HepG2 (cell line): ENCODE data around the gene ANKRD27. TPM values are rescaled to one million over a fixed set of nuclear protein-coding genes. Genes with fewer than 3 reads are reported as not detected.

Experiments
- ATAC-seq: fragments of 200-7000 bp; cut with Tn5 transposase; 3 replicates; pipeline ENCODE4 v1.9.1; 2020; ENCODE audit warnings: mild to moderate bottlenecking, moderate library complexity
- BruUV-seq: library from RNA; stranded (reverse); fragments of 400-500 nt; replicated peaks from 2 replicates; lab custom pipeline; 2021; lab: Mats Ljungman, UMichigan
- CTCF ChIA-PET: fragments of 300-600 bp; formaldehyde crosslinking; extraction: SDS; loops from one replicate; lab custom pipeline; 2021; ENCODE audit warnings: low total read pairs, inconsistent platforms, low intra/inter-chr PET ratio; lab: Yijun Ruan, JAX
- POLR2A ChIA-PET: fragments of 350-600 bp; sonication (Branson Sonifier 250); formaldehyde crosslinking; loops from one replicate; lab custom pipeline; 2020; ENCODE audit warnings: antibody characterized with exemption, inconsistent platforms; lab: Yijun Ruan, JAX
- DNase-seq: peaks from one replicate; pipeline ENCODE4 v3.0.0-alpha.2; 2015; ENCODE audit warnings: low spot score
- FAIRE-seq: peaks from 3 replicates; lab custom pipeline; 2011; peaks lifted over from hg19 to GRCh38; lab: Jason Lieb, UNC
- H2AFZ ChIP-seq: one replicate; pipeline ENCODE4 v1.6.1; 2011; ENCODE audit warnings: low read length, inconsistent platforms
- H3K27ac ChIP-seq: fragments of 300-600 bp; 3 replicates; pipeline ENCODE4 v1.8.0; 2011; ENCODE audit warnings: mixed run types, mild to moderate bottlenecking, mixed read lengths, low read length, inconsistent platforms; ENCODE audit not compliant: insufficient read depth; ENCODE audit errors: extremely low read length
- H3K27me3 ChIP-seq, 2 experiments: fragments of 200-600 bp in 1 of 2; 2 replicates in 1 of 2; 3 replicates in 1 of 2; pipeline versions ENCODE4 v1.6.0 to v1.8.0; 2011; ENCODE audit warnings: low read length in 2 of 2, mild to moderate bottlenecking in 2 of 2, moderate library complexity in 2 of 2, inconsistent platforms in 1 of 2; ENCODE audit not compliant: insufficient read depth in 2 of 2, control insufficient read depth in 1 of 2
- H3K36me3 ChIP-seq, 2 experiments: fragments of 200-600 bp in 1 of 2; replicated peaks in 1 of 2; 2 replicates in 1 of 2; 3 replicates in 1 of 2; pipeline versions ENCODE4 v1.5.1 to v1.8.0; 2011; ENCODE audit warnings: low read length in 2 of 2, inconsistent platforms in 1 of 2; ENCODE audit not compliant: insufficient read depth in 2 of 2, control insufficient read depth in 1 of 2
- H3K4me1 ChIP-seq: 2 replicates; pipeline ENCODE4 v1.5.1; 2012; ENCODE audit warnings: low read length, inconsistent platforms; ENCODE audit not compliant: insufficient read depth
- H3K4me2 ChIP-seq: 2 replicates; pipeline ENCODE4 v1.6.0; 2011; ENCODE audit warnings: low read depth, low read length, inconsistent platforms
- H3K4me3 ChIP-seq, 3 experiments: fragments of 200-600 bp in 1 of 3; sonication (generic), shearing (Covaris generic) in 1 of 3; replicated peaks in 1 of 3; 2 replicates each; pipeline ENCODE4 v1.5.1; 2011 to 2016; ENCODE audit warnings: low read length in 3 of 3, inconsistent platforms in 2 of 3, low read depth in 2 of 3, mild to moderate bottlenecking in 2 of 3, control low read depth in 1 of 3, mixed read lengths in 1 of 3; ENCODE audit not compliant: insufficient read depth in 1 of 3
- H3K79me2 ChIP-seq: one replicate; pipeline ENCODE4 v1.6.1; 2011; ENCODE audit warnings: low read length, inconsistent platforms; ENCODE audit not compliant: insufficient read depth
- H3K9ac ChIP-seq: 2 replicates; pipeline ENCODE4 v1.6.0; 2011; ENCODE audit warnings: mild to moderate bottlenecking, low read depth, low read length, inconsistent platforms; ENCODE audit not compliant: insufficient read depth
- H3K9me3 ChIP-seq: 2 replicates; pipeline ENCODE4 v1.5.1; 2012; ENCODE audit warnings: mild to moderate bottlenecking, low read length
- H4K20me1 ChIP-seq: 2 replicates; pipeline ENCODE4 v1.6.0; 2011; ENCODE audit warnings: inconsistent platforms, mild to moderate bottlenecking, low read length, moderate library complexity; ENCODE audit not compliant: insufficient read depth
- DR1 ChIP-seq: sonication (generic); formaldehyde crosslinking; IDR thresholded peaks from 2 replicates; pipeline ENCODE4 v1.8.0; 2021; ENCODE audit warnings: mild to moderate bottlenecking, missing genetic modification reagents, inconsistent platforms
- HDAC1 ChIP-seq: sonication (generic); formaldehyde crosslinking; IDR thresholded peaks from 2 replicates; pipeline ENCODE4 v1.5.1; 2020; ENCODE audit warnings: mild to moderate bottlenecking, missing genetic modification reagents
- IKZF1 ChIP-seq: fragments of 450-650 bp; IDR thresholded peaks from 2 replicates; pipeline ENCODE4 v1.7.1; 2016
- IRF9 ChIP-seq: sonication (generic); formaldehyde crosslinking; IDR thresholded peaks from 2 replicates; pipeline ENCODE4 v1.8.0; 2022; ENCODE audit warnings: missing genetic modification reagents, mild to moderate bottlenecking, borderline replicate concordance
- NFE2 ChIP-seq: sonication (generic); formaldehyde crosslinking; IDR thresholded peaks from 2 replicates; pipeline ENCODE4 v1.4.0; 2020; ENCODE audit warnings: missing genetic modification reagents
- PRDM15 ChIP-seq: sonication (generic); formaldehyde crosslinking; IDR thresholded peaks from 2 replicates; pipeline ENCODE4 v1.4.0; 2020; ENCODE audit warnings: missing genetic modification reagents
- SALL1 ChIP-seq: sonication (generic); formaldehyde crosslinking; IDR thresholded peaks from 2 replicates; pipeline ENCODE4 v1.8.0; 2022; ENCODE audit warnings: mild to moderate bottlenecking, missing genetic modification reagents
- TFDP2 ChIP-seq: sonication (generic); formaldehyde crosslinking; IDR thresholded peaks from 2 replicates; pipeline ENCODE4 v1.4.0; 2020; ENCODE audit warnings: missing genetic modification reagents
- TGIF2 ChIP-seq: IDR thresholded peaks from 2 replicates; pipeline ENCODE4 v1.6.1; 2016; ENCODE audit warnings: control low read depth, missing compliant biosample characterization
- ZBTB2 ChIP-seq: sonication (generic); formaldehyde crosslinking; IDR thresholded peaks from 2 replicates; pipeline ENCODE4 v1.8.0; 2022; ENCODE audit warnings: low read depth, missing genetic modification reagents
- ZNF605 ChIP-seq: sonication (generic); formaldehyde crosslinking; IDR thresholded peaks from 2 replicates; pipeline ENCODE4 v1.8.0; 2022; ENCODE audit warnings: mild to moderate bottlenecking, missing genetic modification reagents
- WGBS: methylation state at CpG from one replicate; pipeline ENCODE4 v1.1.6; 2017; ENCODE audit warnings: low lambda C conversion rate; 5-methylcytosine and 5-hydroxymethylcytosine counted together
- in situ Hi-C: cut with HindIII; loops from 2 replicates; pipeline ENCODE4 v1.10.0; 2017; ENCODE audit warnings: low pct_unique_long_range_greater_than_20kb; ENCODE audit not compliant: extremely low pct_ligation_motif_present
- intact Hi-C: fragments of 100-400 bp; cut with micrococcal nuclease; formaldehyde crosslinking; loops from one replicate; pipeline ENCODE4 v1.10.0; 2022; ENCODE audit not compliant: unreplicated experiment
- polyA plus RNA-seq, 8 experiments: library from polyadenylated mRNA; depleted of rRNA in 3 of 8; stranded (reverse) in 7 of 8; unstranded in 1 of 8; fragments of >200 nt; fragmentation: Illumina TruSeq in 4 of 8; extraction: Trizol in 4 of 8; gene quantifications; 2 replicates each; pipeline versions ENCODE4 v1.2.1 to v1.2.3, GENCODE V29; 2011 to 2016; ENCODE audit warnings: low read depth in 4 of 8, missing spikeins in 1 of 8, mixed read lengths in 1 of 8; ENCODE audit not compliant: insufficient read depth in 1 of 8
- total RNA-seq, 5 experiments: library from RNA; depleted of rRNA; stranded (reverse); fragments of >200 nt; fragmentation: Illumina TruSeq; extraction: Trizol; gene quantifications; 2 replicates each; pipeline ENCODE4 v1.2.3, GENCODE V29; 2016; ENCODE audit warnings: low read depth in 1 of 5

The ANKRD27 gene
- total and polyA plus RNA-seq, 2 of the 13 experiments (the other 11 are each of a cell fraction or from before 2014, with no cell fraction given), result 22.2 to 23.7 TPM

GRCh38 chr19:32581705-32582179, 93.2 kb downstream of the ANKRD27 start:
- Histone ChIP-seq H3K27me3 (no peaks in the 10 kb centered on the region; a peak in 1 of 5 replicates), H3K9ac (peak overlapping the region; percentile 98), H3K36me3 (peaks cover 10 to 29% of the 10 kb centered on the region in 2 experiments), H3K9me3 (no peaks in the 10 kb centered on the region), H3K4me1 (peaks cover 34% of the 10 kb centered on the region), H2AFZ (no peak overlapping the region), H3K27ac (peak overlapping the region; percentile 84), H3K4me2 (peak overlapping the region; percentile 84), H3K4me3 (peak overlapping the region; percentile 94 to 96 (median 95)), H3K79me2 (peaks cover 22% of the 10 kb centered on the region), H4K20me1 (0 out of 2 replicates have a peak, but pooled peaks cover 5% of the 10 kb centered on the region)
- no peak for FAIRE-seq
- peak; percentile 56 for ATAC-seq
- 2% methylated on average over 10 of the region's 27 CpGs for WGBS
- in situ Hi-C loops, result loop anchor here (5.0 kb wide), 1 partner anchor 174 kb away; the partner anchor contains the start of gene DPY19L3
- BruUV-seq, result no TSS peak
- CTCF ChIA-PET, result no interaction called here
- POLR2A ChIA-PET, result interaction anchor here (0.6 to 2.3 kb wide), 8 partner anchors 15 to 245 kb away, joined by 3 to 10 read pairs (median 5); partner anchors contain the start of genes DPY19L3 and ZNF507
- DNase-seq, result no peak
- TF ChIP-seq ZBTB2 (CRISPR knock-in tag) (no peak), NFE2 (CRISPR knock-in tag) (no peak), IKZF1 (no peak), HDAC1 (CRISPR knock-in tag) (peak; percentile 12; the same call in 1 of the 2 replicates), TFDP2 (CRISPR knock-in tag) (0 out of 2 replicates have a peak, but pooled peaks have one; percentile 6), SALL1 (CRISPR knock-in tag) (no peak), PRDM15 (CRISPR knock-in tag) (0 out of 2 replicates have a peak, but pooled peaks have one; percentile 12), IRF9 (CRISPR knock-in tag) (peak; percentile 6; the same call in 1 of the 2 replicates), ZNF605 (CRISPR knock-in tag) (no peak), DR1 (CRISPR knock-in tag) (no peak), TGIF2 (CRISPR knock-in tag) (0 out of 2 replicates have a peak, but pooled peaks have one; percentile 9)
- intact Hi-C loops, result no loop called here
